ENCODE results near the gene RPL36AL. TPM values are rescaled to one million over a fixed set of nuclear protein-coding genes. Genes with fewer than 3 reads are reported as not detected.
A peak's percentile ranks its signal among the peaks of the same experiment; 100 is the strongest.

RPL36AL gene
- total RNA-seq, 1 donor from 2014 or later, result 194 TPM

DNA sequence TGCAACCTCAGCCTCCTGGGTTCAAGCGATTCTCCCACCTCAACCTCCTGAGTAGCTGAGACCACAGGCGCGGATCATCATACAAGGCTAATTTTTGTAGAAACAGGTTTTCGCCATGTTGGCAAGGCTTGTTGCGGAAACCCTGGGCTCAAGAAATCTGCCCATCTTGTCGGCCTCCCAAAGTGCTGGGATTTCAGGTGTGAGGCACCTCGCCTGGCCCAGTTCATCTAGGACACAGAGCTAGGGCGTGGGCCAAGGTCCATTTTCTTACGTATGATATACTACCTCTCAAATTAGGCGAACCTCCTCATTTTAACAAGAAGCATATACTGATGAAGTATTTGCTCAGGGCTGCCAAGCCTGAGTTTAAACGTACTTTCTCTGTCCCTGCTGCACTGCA is 36.4 kb downstream of the RPL36AL start:
- Mint-ChIP-seq H3K36me3 (ENCODE audit: low read depth, unreplicated experiment) (peaks cover 22% of the 10 kb centered on the region), H3K27me3 (ENCODE audit: low read depth, unreplicated experiment) (no peaks in the 10 kb centered on the region), H3K4me3 (ENCODE audit: unreplicated experiment) (peak overlapping the region; percentile 93), H3K4me1 (ENCODE audit: low read depth, unreplicated experiment) (peaks cover 33% of the 10 kb centered on the region), H3K9me3 (ENCODE audit: unreplicated experiment) (peaks cover 2% of the 10 kb centered on the region), H3K27ac (ENCODE audit: unreplicated experiment) (peak overlapping the region; percentile 97)
- Histone ChIP-seq H3K27ac (ENCODE audit: low read depth, low read length) (no peak overlapping the region), H4K20me1 (ENCODE audit: insufficient read depth, low read length) (peaks cover 66% of the 10 kb centered on the region), H3K79me2 (ENCODE audit: insufficient read depth, low read length) (peaks cover 69% of the 10 kb centered on the region), H3K4me2 (ENCODE audit: low read length) (peak overlapping the region; percentile 85), H3K9me3 (ENCODE audit: insufficient read depth, low read depth, low read length) (no peaks in the 10 kb centered on the region), H3K4me3 (ENCODE audit: insufficient read depth, low read depth, low read length) (peak overlapping the region; percentile 97), H3K36me3 (ENCODE audit: insufficient read depth, low read length) (peaks cover 24% of the 10 kb centered on the region), H3K27me3 (ENCODE audit: insufficient read depth, low read length) (no peaks in the 10 kb centered on the region), H3K9ac (ENCODE audit: low read length) (peak overlapping the region; percentile 97), H3K4me1 (ENCODE audit: insufficient read depth, low read length) (peaks cover 8% of the 10 kb centered on the region), H2AFZ (ENCODE audit: low read depth, low read length) (no peak overlapping the region)
- FAIRE-seq (no peak), DNase-seq (ENCODE audit: low read depth) (no peak)
- TF ChIP-seq, protein P1, sequence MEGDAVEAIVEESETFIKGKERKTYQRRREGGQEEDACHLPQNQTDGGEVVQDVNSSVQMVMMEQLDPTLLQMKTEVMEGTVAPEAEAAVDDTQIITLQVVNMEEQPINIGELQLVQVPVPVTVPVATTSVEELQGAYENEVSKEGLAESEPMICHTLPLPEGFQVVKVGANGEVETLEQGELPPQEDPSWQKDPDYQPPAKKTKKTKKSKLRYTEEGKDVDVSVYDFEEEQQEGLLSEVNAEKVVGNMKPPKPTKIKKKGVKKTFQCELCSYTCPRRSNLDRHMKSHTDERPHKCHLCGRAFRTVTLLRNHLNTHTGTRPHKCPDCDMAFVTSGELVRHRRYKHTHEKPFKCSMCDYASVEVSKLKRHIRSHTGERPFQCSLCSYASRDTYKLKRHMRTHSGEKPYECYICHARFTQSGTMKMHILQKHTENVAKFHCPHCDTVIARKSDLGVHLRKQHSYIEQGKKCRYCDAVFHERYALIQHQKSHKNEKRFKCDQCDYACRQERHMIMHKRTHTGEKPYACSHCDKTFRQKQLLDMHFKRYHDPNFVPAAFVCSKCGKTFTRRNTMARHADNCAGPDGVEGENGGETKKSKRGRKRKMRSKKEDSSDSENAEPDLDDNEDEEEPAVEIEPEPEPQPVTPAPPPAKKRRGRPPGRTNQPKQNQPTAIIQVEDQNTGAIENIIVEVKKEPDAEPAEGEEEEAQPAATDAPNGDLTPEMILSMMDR (IDR thresholded peaks at IDR 0.05; ENCODE audit: insufficient read depth, low read depth, low read length), result no peak
- no peak for TF ChIP-seq EZH2 (IDR thresholded peaks at IDR 0.05; ENCODE audit: insufficient read depth, low read length)

DNA sequence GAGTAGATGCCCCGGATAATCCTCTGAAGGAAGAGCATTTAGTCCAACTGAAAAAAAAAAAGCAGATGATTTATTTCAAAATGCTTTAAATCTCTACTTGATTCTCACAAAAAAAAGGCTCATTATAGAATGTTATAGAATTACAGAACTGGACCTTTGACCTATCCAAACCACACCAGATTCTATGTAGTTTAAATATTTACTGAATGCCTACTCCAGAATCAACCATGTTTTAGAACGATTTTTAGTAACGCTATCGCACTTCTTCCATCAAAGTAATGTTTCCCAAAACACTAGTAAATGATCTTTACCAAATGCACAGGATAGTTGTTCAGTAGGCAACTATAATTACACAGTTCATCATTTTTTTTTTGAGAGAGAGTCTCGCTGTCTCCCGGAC is 36.8 kb downstream of the RPL36AL start:
- no peaks in the 10 kb centered on the region for H3K27me3 Mint-ChIP-seq (ENCODE audit: low read depth, unreplicated experiment)
- Histone ChIP-seq H3K4me1 (ENCODE audit: insufficient read depth, low read length) (peaks cover 8% of the 10 kb centered on the region), H2AFZ (ENCODE audit: low read depth, low read length) (no peak overlapping the region), H4K20me1 (ENCODE audit: insufficient read depth, low read length) (peaks cover 70% of the 10 kb centered on the region), H3K4me3 (ENCODE audit: insufficient read depth, low read depth, low read length) (peak overlapping the region; percentile 97), H3K9ac (ENCODE audit: low read length) (peak overlapping the region; percentile 97), H3K27me3 (ENCODE audit: insufficient read depth, low read length) (no peaks in the 10 kb centered on the region), H3K36me3 (ENCODE audit: insufficient read depth, low read length) (peaks cover 24% of the 10 kb centered on the region), H3K9me3 (ENCODE audit: insufficient read depth, low read depth, low read length) (no peaks in the 10 kb centered on the region), H3K79me2 (ENCODE audit: insufficient read depth, low read length) (peaks cover 71% of the 10 kb centered on the region), H3K4me2 (ENCODE audit: low read length) (peak overlapping the region; percentile 85), H3K27ac (ENCODE audit: low read depth, low read length) (no peak overlapping the region)
- no peak for DNase-seq (ENCODE audit: low read depth)
- H3K27ac Mint-ChIP-seq (ENCODE audit: unreplicated experiment), result peak overlapping the region; percentile 97
- H3K36me3 Mint-ChIP-seq (ENCODE audit: low read depth, unreplicated experiment), result peaks cover 22% of the 10 kb centered on the region
- FAIRE-seq, result no peak
- TF ChIP-seq EZH2 (IDR thresholded peaks at IDR 0.05; ENCODE audit: insufficient read depth, low read length), result no peak
- TF ChIP-seq, protein P1 (IDR thresholded peaks at IDR 0.05; ENCODE audit: insufficient read depth, low read depth, low read length), result no peak
- H3K9me3 Mint-ChIP-seq (ENCODE audit: unreplicated experiment), result peaks cover 2% of the 10 kb centered on the region
- H3K4me1 Mint-ChIP-seq (ENCODE audit: low read depth, unreplicated experiment), result peaks cover 36% of the 10 kb centered on the region
- H3K4me3 Mint-ChIP-seq (ENCODE audit: unreplicated experiment), result peak overlapping the region; percentile 93

DNA sequence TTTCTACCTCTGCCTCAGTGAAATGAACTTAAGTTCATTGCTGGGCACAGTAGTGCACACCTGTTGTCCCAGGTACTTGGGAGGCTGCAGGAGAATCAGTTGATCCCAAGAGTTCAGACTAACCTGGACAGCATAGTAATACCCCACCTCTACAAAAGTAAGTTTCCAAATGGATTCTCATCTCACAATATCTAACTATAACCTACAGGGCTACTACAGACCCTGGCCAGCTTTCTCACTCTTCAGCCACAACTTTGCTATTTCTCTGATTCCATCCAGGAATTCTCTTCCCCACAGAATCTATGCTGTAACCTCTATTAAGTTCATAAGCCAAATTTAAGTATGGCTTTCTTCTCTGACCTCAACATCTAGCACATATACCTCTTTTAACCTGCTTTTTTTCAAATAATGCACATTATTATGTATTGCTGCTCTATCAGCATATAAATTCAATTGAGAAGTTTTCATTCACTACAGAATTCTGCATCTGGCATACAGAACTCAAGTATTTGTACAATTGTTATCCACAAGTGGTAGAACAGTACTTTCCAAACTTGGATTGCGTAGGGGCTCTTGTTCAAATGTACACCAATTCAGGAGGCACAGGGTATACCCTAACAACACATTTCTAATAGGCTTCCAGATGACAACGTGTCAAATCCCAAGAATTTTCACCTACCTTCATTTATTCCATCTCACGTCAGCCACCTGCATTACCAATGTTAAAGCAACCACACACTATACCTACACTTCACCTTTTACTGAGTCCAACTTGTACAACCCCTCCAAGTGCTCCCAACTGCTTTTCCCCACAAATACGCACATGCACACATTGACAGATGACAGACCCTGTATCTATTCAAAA is 38.1 kb downstream of the RPL36AL start:
- Histone ChIP-seq H3K4me3 (ENCODE audit: insufficient read depth, low read depth, low read length) (no peak overlapping the region), H3K4me1 (ENCODE audit: insufficient read depth, low read length) (peaks cover 8% of the 10 kb centered on the region), H3K4me2 (ENCODE audit: low read length) (peak overlapping the region; percentile 6), H3K27me3 (ENCODE audit: insufficient read depth, low read length) (no peaks in the 10 kb centered on the region), H3K9me3 (ENCODE audit: insufficient read depth, low read depth, low read length) (no peaks in the 10 kb centered on the region), H3K27ac (ENCODE audit: low read depth, low read length) (no peak overlapping the region), H3K36me3 (ENCODE audit: insufficient read depth, low read length) (peaks cover 30% of the 10 kb centered on the region), H4K20me1 (ENCODE audit: insufficient read depth, low read length) (peaks cover 78% of the 10 kb centered on the region), H3K79me2 (ENCODE audit: insufficient read depth, low read length) (peaks cover 71% of the 10 kb centered on the region), H2AFZ (ENCODE audit: low read depth, low read length) (no peak overlapping the region), H3K9ac (ENCODE audit: low read length) (no peak overlapping the region)
- H3K4me1 Mint-ChIP-seq (ENCODE audit: low read depth, unreplicated experiment), result peaks cover 37% of the 10 kb centered on the region
- H3K27me3 Mint-ChIP-seq (ENCODE audit: low read depth, unreplicated experiment), result no peaks in the 10 kb centered on the region
- H3K9me3 Mint-ChIP-seq (ENCODE audit: unreplicated experiment), result peaks cover 2% of the 10 kb centered on the region
- H3K27ac Mint-ChIP-seq (ENCODE audit: unreplicated experiment), result peak overlapping the region; percentile 50
- FAIRE-seq, result no peak
- TF ChIP-seq, protein P1 (IDR thresholded peaks at IDR 0.05; ENCODE audit: insufficient read depth, low read depth, low read length), result no peak
- no peak for TF ChIP-seq EZH2 (IDR thresholded peaks at IDR 0.05; ENCODE audit: insufficient read depth, low read length)
- DNase-seq (ENCODE audit: low read depth), result no peak
- peaks cover 26% of the 10 kb centered on the region for H3K36me3 Mint-ChIP-seq (ENCODE audit: low read depth, unreplicated experiment)
- H3K4me3 Mint-ChIP-seq (ENCODE audit: unreplicated experiment), result peak overlapping the region; percentile 93

Data from astrocyte (in vitro differentiated cells and primary cell).